Measurements from ENCODE around the gene TARP.
"Not testable (repeated sequence)": the region's sequence is repeated elsewhere in the genome, so short reads cannot be mapped to it uniquely, and the experiment has no call there.

Gene TARP

DNA sequence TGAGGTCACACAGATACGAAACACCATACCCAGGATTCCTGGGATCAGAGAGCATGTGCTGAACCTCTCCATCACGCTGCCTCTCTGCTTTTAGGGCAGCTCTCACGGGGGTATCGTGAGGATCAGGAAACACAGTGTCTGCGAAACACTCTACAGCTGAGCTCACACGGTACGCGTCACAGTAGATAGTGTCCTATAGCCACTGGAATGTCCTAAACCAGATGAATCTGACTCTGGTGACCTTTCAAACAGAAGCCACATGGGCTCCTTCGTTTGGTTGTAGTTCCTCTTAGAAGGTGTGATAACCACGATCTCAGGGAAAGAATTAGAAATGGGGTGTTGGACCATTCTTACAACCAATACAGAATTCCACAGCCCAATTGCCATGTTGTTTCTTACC, 34.3 kb downstream of the TARP start:
- H3K4me1 ChIP-seq (ENCODE audit: control insufficient read depth, insufficient read depth, low read length, poor library complexity, severe bottlenecking); H3K36me3 ChIP-seq (ENCODE audit: control insufficient read depth, insufficient read depth, low read length); H3K4me3 ChIP-seq (ENCODE audit: extremely low read depth, insufficient read depth, low read length, poor library complexity, severe bottlenecking); H3K9me3 ChIP-seq (ENCODE audit: control insufficient read depth, low read length); H3K27ac ChIP-seq (ENCODE audit: low read depth, low read length, severe bottlenecking): not testable (repeated sequence)
- 93 to 95% methylated on average over 7 of the region's 10 CpGs for WGBS, 2 experiments (ENCODE audit: insufficient coverage in 2 of 2)

- no peaks in the 10 kb centered on the region for H3K9me3 ChIP-seq (ENCODE audit: control insufficient read depth, low read length)
- WGBS, 2 experiments (ENCODE audit: insufficient coverage in 2 of 2), result 79 to 100% methylated on average over 2 of the region's 4 CpGs
- no peaks in the 10 kb centered on the region for H3K4me1 ChIP-seq (ENCODE audit: control insufficient read depth, insufficient read depth, low read length, poor library complexity, severe bottlenecking)
- H3K4me3 ChIP-seq (ENCODE audit: extremely low read depth, insufficient read depth, low read length, poor library complexity, severe bottlenecking), result no peak overlapping the region
- no peak overlapping the region for H3K27ac ChIP-seq (ENCODE audit: low read depth, low read length, severe bottlenecking)
- peaks cover 2% of the 10 kb centered on the region for H3K36me3 ChIP-seq (ENCODE audit: control insufficient read depth, insufficient read depth, low read length)
These were observed 37.8 kb downstream of the TARP start for GRCh38 chr7:38235606-38236005.

- peaks cover 11% of the 10 kb centered on the region for H3K36me3 ChIP-seq (ENCODE audit: control insufficient read depth, insufficient read depth, low read length)
- H3K27ac ChIP-seq (ENCODE audit: low read depth, low read length, severe bottlenecking); H3K9me3 ChIP-seq (ENCODE audit: control insufficient read depth, low read length); H3K4me3 ChIP-seq (ENCODE audit: extremely low read depth, insufficient read depth, low read length, poor library complexity, severe bottlenecking); H3K4me1 ChIP-seq (ENCODE audit: control insufficient read depth, insufficient read depth, low read length, poor library complexity, severe bottlenecking): not testable (repeated sequence)
- WGBS, 2 experiments (ENCODE audit: insufficient coverage in 2 of 2), result 96 to 98% methylated on average over 11 of the region's 11 CpGs
These were observed 38.7 kb downstream of the TARP start for GRCh38 chr7:38234759-38235158.

DNA sequence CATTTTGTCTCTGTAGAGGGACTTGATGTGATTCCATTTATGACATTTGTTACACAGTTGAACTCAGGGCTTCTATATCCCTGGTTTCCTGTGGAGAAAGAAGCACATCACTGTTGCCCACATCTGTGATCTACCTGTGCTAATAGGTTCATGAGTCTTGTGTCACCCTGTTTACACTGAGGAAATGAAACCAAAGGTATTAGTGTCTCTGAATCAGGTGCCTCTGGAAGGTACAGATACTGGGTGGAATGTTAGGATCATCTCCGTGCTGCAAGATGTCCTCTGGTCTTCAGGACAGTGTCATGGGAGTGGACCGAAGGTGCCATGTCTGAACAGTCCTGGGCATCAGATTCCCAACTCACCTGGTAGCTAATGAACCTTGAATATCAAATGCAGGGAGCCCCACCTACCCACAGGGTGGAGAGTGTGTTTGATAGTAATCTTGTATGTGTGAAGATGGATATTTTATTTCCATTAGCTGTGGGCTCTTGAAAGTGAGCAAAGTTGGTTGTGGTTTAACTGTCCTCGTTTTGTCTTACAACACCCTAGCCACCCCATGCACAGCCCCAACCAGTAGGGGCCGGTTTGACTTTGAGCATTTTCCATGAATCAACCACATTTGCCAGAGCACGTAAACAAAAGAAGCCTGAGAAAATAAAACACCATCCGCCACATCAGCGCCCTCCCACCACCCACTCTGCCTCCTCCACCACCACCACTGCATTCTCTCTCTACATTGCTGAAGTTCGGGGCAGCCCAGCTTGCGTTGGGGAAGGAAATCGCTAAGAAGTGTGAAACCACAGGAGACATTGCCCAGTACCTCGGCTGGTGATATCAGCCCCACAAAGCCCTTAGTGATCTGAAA, 40.7 kb downstream of the TARP start:
- no peaks in the 10 kb centered on the region for H3K9me3 ChIP-seq (ENCODE audit: control insufficient read depth, low read length)
- no peaks in the 10 kb centered on the region for H3K4me1 ChIP-seq (ENCODE audit: control insufficient read depth, insufficient read depth, low read length, poor library complexity, severe bottlenecking)
- 81 to 85% methylated on average over 5 to 8 of the region's 11 CpGs for WGBS, 2 experiments (ENCODE audit: insufficient coverage in 2 of 2)
- peaks cover 19% of the 10 kb centered on the region for H3K36me3 ChIP-seq (ENCODE audit: control insufficient read depth, insufficient read depth, low read length)
- H3K27ac ChIP-seq (ENCODE audit: low read depth, low read length, severe bottlenecking), result no peak overlapping the region
- no peak overlapping the region for H3K4me3 ChIP-seq (ENCODE audit: extremely low read depth, insufficient read depth, low read length, poor library complexity, severe bottlenecking)

DNA sequence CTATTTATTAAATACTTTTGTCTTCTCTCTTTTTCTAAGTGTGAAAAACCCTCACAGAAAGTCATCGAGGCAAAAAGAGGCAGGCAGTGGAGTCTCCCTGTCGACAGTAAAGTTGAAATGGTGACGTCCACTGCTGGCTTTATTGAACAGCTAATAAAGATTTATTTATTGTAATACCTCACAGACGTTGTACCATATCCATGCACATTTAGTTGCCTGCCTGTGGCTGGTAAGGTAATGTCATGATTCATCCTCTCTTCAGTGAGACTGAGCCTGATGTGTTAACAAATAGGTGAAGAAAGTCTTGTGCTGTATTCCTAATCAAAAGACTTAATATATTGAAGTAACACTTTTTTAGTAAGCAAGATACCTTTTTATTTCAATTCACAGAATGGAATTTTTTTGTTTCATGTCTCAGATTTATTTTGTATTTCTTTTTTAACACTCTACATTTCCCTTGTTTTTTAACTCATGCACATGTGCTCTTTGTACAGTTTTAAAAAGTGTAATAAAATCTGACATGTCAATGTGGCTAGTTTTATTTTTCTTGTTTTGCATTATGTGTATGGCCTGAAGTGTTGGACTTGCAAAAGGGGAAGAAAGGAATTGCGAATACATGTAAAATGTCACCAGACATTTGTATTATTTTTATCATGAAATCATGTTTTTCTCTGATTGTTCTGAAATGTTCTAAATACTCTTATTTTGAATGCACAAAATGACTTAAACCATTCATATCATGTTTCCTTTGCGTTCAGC, 43.4 kb downstream of the TARP start:
- H3K27ac ChIP-seq (ENCODE audit: low read depth, low read length, severe bottlenecking), result no peak overlapping the region
- 67 to 100% methylated on average over 1 of the region's 6 CpGs for WGBS, 2 experiments (ENCODE audit: insufficient coverage in 2 of 2)

GRCh38 chr7:38229386-38229785, 44.0 kb downstream of the TARP start:
- no peak overlapping the region for H3K27ac ChIP-seq (ENCODE audit: low read depth, low read length, severe bottlenecking)
- peaks cover 37% of the 10 kb centered on the region for H3K36me3 ChIP-seq (ENCODE audit: control insufficient read depth, insufficient read depth, low read length)
- WGBS, 2 experiments (ENCODE audit: insufficient coverage in 2 of 2), result 92 to 100% methylated on average over 6 of the region's 6 CpGs

More for the DNA sequence above, 43.4 kb downstream of the TARP start:
- Histone ChIP-seq H3K4me3 (ENCODE audit: extremely low read depth, insufficient read depth, low read length, poor library complexity, severe bottlenecking) (no peak overlapping the region), H3K9me3 (ENCODE audit: control insufficient read depth, low read length) (no peaks in the 10 kb centered on the region), H3K4me1 (ENCODE audit: control insufficient read depth, insufficient read depth, low read length, poor library complexity, severe bottlenecking) (no peaks in the 10 kb centered on the region), H3K36me3 (ENCODE audit: control insufficient read depth, insufficient read depth, low read length) (peaks cover 34% of the 10 kb centered on the region)

GRCh38 chr7:38224392-38224791, 49.0 kb downstream of the TARP start:
- Histone ChIP-seq H3K27ac (ENCODE audit: low read depth, low read length, severe bottlenecking) (no peak overlapping the region), H3K9me3 (ENCODE audit: control insufficient read depth, low read length) (no peaks in the 10 kb centered on the region), H3K4me3 (ENCODE audit: extremely low read depth, insufficient read depth, low read length, poor library complexity, severe bottlenecking) (no peak overlapping the region), H3K4me1 (ENCODE audit: control insufficient read depth, insufficient read depth, low read length, poor library complexity, severe bottlenecking) (no peaks in the 10 kb centered on the region), H3K36me3 (ENCODE audit: control insufficient read depth, insufficient read depth, low read length) (peaks cover 56% of the 10 kb centered on the region)
- WGBS, 2 experiments (ENCODE audit: insufficient coverage in 2 of 2), result 82 to 92% methylated on average over 2 to 3 of the region's 5 CpGs

More at GRCh38 chr7:38229386-38229785, 44.0 kb downstream of the TARP start:
- Histone ChIP-seq H3K9me3 (ENCODE audit: control insufficient read depth, low read length) (no peaks in the 10 kb centered on the region), H3K4me1 (ENCODE audit: control insufficient read depth, insufficient read depth, low read length, poor library complexity, severe bottlenecking) (no peaks in the 10 kb centered on the region), H3K4me3 (ENCODE audit: extremely low read depth, insufficient read depth, low read length, poor library complexity, severe bottlenecking) (no peak overlapping the region)

DNA sequence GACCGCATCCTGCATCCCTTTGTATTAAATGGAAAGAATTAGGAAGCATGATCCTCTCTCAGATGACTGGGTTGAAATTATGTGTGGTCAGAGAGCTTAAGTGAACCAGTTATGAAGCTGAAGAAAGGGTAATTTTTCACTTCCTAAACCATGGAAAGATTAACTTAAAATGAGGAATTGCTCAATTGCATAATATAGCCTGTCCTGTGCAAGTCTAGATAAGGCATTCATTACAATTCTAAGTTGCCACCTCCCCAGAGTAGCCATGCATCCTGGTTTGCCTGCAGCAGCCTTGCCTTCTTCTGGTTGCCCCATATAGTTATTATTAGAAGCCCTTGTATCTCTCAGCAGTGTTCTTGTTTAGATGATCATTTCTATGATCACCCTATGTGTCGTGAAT, 50.1 kb downstream of the TARP start:
- H3K27ac ChIP-seq (ENCODE audit: low read depth, low read length, severe bottlenecking), result no peak overlapping the region
- H3K4me3 ChIP-seq (ENCODE audit: extremely low read depth, insufficient read depth, low read length, poor library complexity, severe bottlenecking), result no peak overlapping the region
- no peaks in the 10 kb centered on the region for H3K4me1 ChIP-seq (ENCODE audit: control insufficient read depth, insufficient read depth, low read length, poor library complexity, severe bottlenecking)
- 91 to 100% methylated on average over 1 of the region's 2 CpGs for WGBS, 2 experiments (ENCODE audit: insufficient coverage in 2 of 2)
- H3K36me3 ChIP-seq (ENCODE audit: control insufficient read depth, insufficient read depth, low read length), result peaks cover 62% of the 10 kb centered on the region
- H3K9me3 ChIP-seq (ENCODE audit: control insufficient read depth, low read length), result no peaks in the 10 kb centered on the region

DNA sequence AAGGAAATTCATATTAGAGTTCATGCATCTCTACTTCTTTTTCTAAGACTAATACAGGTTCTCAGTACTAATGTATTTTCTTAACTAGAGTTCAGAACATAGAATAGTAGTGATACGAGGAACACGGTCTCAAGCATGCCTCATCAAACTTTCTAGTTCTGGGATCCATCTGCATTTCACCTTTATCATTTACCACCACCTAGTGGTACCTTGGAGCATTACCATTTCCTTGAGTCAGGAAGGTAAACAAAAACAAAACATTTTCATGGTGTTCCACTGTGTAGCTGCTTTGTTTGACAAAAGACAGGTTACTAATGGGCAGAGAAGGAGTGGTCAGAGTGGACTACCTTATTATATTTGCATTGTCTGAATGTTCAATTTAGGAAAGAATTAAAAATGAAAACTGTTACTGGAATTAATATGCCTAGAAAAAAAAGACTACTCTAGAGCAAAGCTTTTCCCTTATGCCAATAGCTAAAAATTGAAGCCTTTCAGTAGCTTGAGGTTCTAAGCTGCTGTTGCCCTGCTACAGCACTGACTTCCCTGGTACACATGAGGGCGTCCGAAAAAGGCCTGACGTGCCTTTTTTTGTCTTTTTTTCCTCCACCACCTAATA, 50.8 kb downstream of the TARP start:
- no peak overlapping the region for H3K27ac ChIP-seq (ENCODE audit: low read depth, low read length, severe bottlenecking)
- peaks cover 64% of the 10 kb centered on the region for H3K36me3 ChIP-seq (ENCODE audit: control insufficient read depth, insufficient read depth, low read length)
- no peak overlapping the region for H3K4me3 ChIP-seq (ENCODE audit: extremely low read depth, insufficient read depth, low read length, poor library complexity, severe bottlenecking)
- no peaks in the 10 kb centered on the region for H3K4me1 ChIP-seq (ENCODE audit: control insufficient read depth, insufficient read depth, low read length, poor library complexity, severe bottlenecking)
- WGBS, 2 experiments (ENCODE audit: insufficient coverage in 2 of 2), result 60 to 80% methylated on average over 1 to 2 of the region's 5 CpGs
- H3K9me3 ChIP-seq (ENCODE audit: control insufficient read depth, low read length), result no peaks in the 10 kb centered on the region

- no peak overlapping the region for H3K27ac ChIP-seq (ENCODE audit: low read depth, low read length, severe bottlenecking)
- WGBS, 2 experiments (ENCODE audit: insufficient coverage in 2 of 2), result 100% methylated on average over 1 of the region's 3 CpGs; no CpG with 5 or more reads in 1 of the 2 experiments
- H3K4me3 ChIP-seq (ENCODE audit: extremely low read depth, insufficient read depth, low read length, poor library complexity, severe bottlenecking), result no peak overlapping the region
- H3K36me3 ChIP-seq (ENCODE audit: control insufficient read depth, insufficient read depth, low read length), result peaks cover 64% of the 10 kb centered on the region
- H3K9me3 ChIP-seq (ENCODE audit: control insufficient read depth, low read length), result no peaks in the 10 kb centered on the region
- H3K4me1 ChIP-seq (ENCODE audit: control insufficient read depth, insufficient read depth, low read length, poor library complexity, severe bottlenecking), result no peaks in the 10 kb centered on the region
These were observed 53.0 kb downstream of the TARP start for GRCh38 chr7:38220452-38220851.

All from mesodermal cell (in vitro differentiated cells).